ENCODE results near the gene PGM2L1. TPM values are rescaled to one million over a fixed set of nuclear protein-coding genes. Genes with fewer than 3 reads are reported as not detected.

The PGM2L1 gene
- total and polyA plus RNA-seq, 2 experiments from 2014 or later = 4.7 to 5.6 TPM

DNA sequence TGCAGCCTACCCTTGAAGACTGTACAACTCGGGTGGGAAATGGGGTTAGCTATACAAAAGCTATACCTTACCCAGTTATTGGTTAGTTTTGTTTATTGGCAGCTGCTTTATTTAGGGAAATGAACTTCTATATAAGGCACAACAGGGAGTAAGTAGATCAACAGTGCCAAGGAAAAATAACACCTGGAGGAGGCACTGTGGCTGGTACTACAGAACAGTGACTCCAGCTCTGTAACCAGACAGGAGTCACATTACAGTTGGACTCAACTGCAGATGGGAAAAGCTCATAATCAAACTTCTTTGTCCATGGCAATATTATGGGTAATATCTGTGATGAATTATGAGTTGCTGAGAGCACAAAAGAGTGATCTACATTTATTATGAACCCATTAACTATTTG is 100.7 kb downstream of the PGM2L1 start:
- DNase-seq (ENCODE audit: low read depth in 1 of 2, low spot score in 1 of 2) = no peak
- Histone ChIP-seq H3K4me1 (ENCODE audit: low read depth) (no peaks in the 10 kb centered on the region), H3K27me3 (no peaks in the 10 kb centered on the region), H3K27ac (no peak overlapping the region), H3K9me3 (ENCODE audit: low read depth) (no peaks in the 10 kb centered on the region), H3K36me3 (no peaks in the 10 kb centered on the region), H3K4me3 (no peak overlapping the region)
- no peak for TF ChIP-seq CTCF (IDR thresholded peaks at IDR 0.05; ENCODE audit: low read depth, low read length)

DNA sequence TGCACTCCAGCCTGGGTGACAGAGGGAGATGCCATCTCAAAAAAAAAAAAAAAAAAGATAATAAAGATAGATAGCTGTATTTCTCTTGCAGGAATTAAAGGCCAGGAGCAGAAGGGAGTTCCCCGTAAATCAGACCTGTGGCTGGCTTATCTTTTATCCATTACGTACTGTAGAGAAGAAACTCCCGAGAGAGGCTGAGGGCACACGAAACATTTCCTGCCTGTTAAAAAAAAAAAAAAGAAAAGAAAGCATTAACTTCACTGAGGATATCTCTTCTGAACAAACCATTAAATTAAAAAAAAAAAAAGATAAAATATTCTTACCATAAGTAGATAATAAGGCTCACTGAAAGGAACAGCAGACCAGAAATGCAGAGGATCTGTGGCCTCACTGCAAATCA is 109.3 kb downstream of the PGM2L1 start:
- no peaks in the 10 kb centered on the region for H3K4me1 ChIP-seq (ENCODE audit: low read depth)
- no peak for TF ChIP-seq CTCF (IDR thresholded peaks at IDR 0.05; ENCODE audit: low read depth, low read length)
- no peak overlapping the region for H3K4me3 ChIP-seq
- no peaks in the 10 kb centered on the region for H3K9me3 ChIP-seq (ENCODE audit: low read depth)
- no peaks in the 10 kb centered on the region for H3K36me3 ChIP-seq
- peak in 1 of 2 donors; percentile 70 for DNase-seq (ENCODE audit: low read depth in 1 of 2, low spot score in 1 of 2)
- no peak overlapping the region for H3K27ac ChIP-seq
- H3K27me3 ChIP-seq = no peaks in the 10 kb centered on the region

DNA sequence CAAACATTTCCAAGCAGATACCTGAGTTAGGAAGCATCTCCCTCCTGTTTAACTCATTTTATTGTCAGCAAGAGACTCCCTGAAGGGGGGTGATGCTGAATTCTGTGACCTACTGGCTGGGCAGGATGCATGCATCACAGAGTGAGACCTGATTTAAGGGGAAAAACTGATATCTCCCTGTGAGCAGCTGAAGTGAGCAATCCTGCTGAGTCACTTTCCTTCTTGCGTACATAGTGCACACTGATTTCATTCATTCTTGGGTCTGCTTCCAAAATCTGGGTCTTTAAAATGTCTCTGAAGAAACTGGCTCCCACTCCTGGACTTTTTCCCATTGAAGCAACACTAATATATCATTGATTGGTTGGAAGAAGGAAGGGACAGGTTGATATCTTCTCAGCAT is 110.1 kb downstream of the PGM2L1 start:
- no peaks in the 10 kb centered on the region for H3K4me1 ChIP-seq (ENCODE audit: low read depth)
- peak in 1 of 2 donors; percentile 96 for DNase-seq (ENCODE audit: low read depth in 1 of 2, low spot score in 1 of 2)
- no peak overlapping the region for H3K27ac ChIP-seq

DNA sequence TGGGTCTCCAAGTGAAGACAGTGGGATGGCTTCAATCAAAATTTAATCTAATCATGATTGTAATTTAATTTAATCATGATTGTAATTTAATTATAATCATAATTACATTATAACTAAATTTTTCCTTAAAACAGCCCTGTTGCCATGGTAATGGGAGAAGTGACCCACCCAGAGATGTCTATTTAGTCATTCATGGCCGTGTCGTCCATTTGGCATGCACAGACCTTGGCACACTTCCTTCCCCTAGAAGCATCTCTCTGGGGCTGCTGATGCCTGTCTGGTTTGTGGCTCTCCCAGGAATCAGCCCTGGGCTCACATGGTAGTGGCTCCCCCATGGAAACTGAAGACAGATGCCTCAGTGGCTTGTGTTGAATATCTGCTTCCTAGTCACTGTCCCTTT is 113.8 kb downstream of the PGM2L1 start:
- no peak overlapping the region for H3K27ac ChIP-seq
- H3K27me3 ChIP-seq = no peaks in the 10 kb centered on the region
- no peaks in the 10 kb centered on the region for H3K4me1 ChIP-seq (ENCODE audit: low read depth)
- TF ChIP-seq CTCF (IDR thresholded peaks at IDR 0.05; ENCODE audit: low read depth, low read length) = no peak
- H3K9me3 ChIP-seq (ENCODE audit: low read depth) = no peaks in the 10 kb centered on the region
- H3K4me3 ChIP-seq = no peak overlapping the region
- H3K36me3 ChIP-seq = no peaks in the 10 kb centered on the region
- DNase-seq (ENCODE audit: low read depth in 1 of 2, low spot score in 1 of 2) = no peak

More for the DNA sequence above, 110.1 kb downstream of the PGM2L1 start:
- TF ChIP-seq CTCF (IDR thresholded peaks at IDR 0.05; ENCODE audit: low read depth, low read length) = no peak
- H3K27me3 ChIP-seq = no peaks in the 10 kb centered on the region
- H3K9me3 ChIP-seq (ENCODE audit: low read depth) = no peaks in the 10 kb centered on the region
- no peaks in the 10 kb centered on the region for H3K36me3 ChIP-seq
- no peak overlapping the region for H3K4me3 ChIP-seq

DNA sequence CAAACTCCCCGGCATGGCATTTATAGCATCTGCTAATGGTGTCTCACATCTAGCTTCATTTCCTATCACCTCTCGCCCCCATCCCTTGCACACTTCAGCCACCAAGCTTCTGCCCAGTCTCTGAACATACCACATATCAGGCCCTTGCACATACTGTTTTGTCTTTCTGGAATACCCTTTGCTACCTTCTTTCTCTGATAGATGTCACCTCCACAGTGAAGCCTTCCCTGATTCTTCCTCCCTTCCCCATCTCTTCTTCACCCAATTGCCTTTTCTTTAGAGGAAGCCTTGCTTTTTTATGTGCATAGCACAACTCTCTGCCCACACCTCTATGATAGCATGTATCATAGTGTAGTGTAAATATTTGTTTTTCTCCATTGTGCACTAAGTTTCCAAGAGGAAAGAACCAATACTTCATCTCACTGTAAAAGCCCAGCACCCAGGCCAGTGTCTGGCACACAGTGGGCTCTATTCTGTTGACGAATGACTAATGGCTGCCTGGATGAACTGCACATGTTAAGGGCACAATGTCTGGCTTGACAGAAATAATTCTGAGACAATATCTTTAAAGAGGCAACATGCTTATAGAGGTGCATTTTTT is 114.6 kb downstream of the PGM2L1 start:
- no peak for DNase-seq (ENCODE audit: low read depth in 1 of 2, low spot score in 1 of 2)
- Histone ChIP-seq H3K4me3 (no peak overlapping the region), H3K4me1 (ENCODE audit: low read depth) (no peaks in the 10 kb centered on the region), H3K27me3 (no peaks in the 10 kb centered on the region), H3K36me3 (no peaks in the 10 kb centered on the region), H3K27ac (no peak overlapping the region), H3K9me3 (ENCODE audit: low read depth) (no peaks in the 10 kb centered on the region)
- TF ChIP-seq CTCF (IDR thresholded peaks at IDR 0.05; ENCODE audit: low read depth, low read length) = no peak
